ENCODE measurements around the gene SNX5. TPM values are rescaled to one million over a fixed set of nuclear protein-coding genes. Genes with fewer than 3 reads are reported as not detected.

Gene SNX5
- total and polyA plus RNA-seq, 9 of the 15 experiments (the other 6 are each of a cell fraction or from before 2014, with no cell fraction given), result 53.5 to 276 (median 160) TPM

DNA sequence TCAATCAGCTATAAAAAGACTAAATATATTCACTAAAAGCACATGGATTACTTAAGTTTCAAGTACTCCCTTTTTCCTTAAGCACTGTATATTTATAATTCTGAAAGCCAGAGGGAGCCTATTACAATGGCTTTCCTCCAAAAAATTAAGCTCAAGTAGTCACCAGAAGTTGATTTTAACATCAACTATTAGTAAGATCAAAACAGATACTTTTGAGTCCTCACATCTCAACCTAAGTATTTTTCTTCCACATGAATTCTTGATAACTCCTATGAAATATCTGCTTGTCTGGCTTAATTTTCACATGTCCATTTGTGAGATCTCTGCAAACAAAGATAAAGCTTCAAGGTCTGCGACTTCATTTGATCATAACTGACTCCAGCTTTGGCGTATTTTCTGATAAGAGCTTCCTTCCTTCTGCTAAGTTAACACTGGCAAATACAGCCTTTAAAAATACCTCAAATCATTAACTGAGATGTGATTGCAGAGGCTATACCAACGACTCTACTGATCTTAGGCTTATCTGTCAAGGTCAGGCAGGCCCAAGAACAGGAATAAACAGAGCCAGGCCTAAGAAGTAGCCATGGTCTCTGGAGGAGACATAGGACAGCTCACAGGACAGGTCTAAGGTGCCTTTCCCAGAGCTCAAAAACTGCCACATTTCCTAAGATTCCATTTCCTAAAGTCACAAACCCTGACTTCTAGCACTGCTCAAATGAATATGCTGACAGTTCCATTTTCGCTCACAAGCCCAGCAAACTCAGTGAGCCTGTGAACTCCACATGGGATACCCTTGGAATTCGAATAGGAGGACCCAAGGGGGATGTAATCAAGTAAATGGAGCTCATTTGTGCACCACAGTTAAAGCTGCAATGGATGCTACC, 10.0 kb downstream of the SNX5 start (continued):
- TF ChIP-seq, protein P1, sequence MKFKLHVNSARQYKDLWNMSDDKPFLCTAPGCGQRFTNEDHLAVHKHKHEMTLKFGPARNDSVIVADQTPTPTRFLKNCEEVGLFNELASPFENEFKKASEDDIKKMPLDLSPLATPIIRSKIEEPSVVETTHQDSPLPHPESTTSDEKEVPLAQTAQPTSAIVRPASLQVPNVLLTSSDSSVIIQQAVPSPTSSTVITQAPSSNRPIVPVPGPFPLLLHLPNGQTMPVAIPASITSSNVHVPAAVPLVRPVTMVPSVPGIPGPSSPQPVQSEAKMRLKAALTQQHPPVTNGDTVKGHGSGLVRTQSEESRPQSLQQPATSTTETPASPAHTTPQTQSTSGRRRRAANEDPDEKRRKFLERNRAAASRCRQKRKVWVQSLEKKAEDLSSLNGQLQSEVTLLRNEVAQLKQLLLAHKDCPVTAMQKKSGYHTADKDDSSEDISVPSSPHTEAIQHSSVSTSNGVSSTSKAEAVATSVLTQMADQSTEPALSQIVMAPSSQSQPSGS (CRISPR knock-in tag; IDR thresholded peaks at IDR 0.05), result no peak
- TF ChIP-seq, protein P2, sequence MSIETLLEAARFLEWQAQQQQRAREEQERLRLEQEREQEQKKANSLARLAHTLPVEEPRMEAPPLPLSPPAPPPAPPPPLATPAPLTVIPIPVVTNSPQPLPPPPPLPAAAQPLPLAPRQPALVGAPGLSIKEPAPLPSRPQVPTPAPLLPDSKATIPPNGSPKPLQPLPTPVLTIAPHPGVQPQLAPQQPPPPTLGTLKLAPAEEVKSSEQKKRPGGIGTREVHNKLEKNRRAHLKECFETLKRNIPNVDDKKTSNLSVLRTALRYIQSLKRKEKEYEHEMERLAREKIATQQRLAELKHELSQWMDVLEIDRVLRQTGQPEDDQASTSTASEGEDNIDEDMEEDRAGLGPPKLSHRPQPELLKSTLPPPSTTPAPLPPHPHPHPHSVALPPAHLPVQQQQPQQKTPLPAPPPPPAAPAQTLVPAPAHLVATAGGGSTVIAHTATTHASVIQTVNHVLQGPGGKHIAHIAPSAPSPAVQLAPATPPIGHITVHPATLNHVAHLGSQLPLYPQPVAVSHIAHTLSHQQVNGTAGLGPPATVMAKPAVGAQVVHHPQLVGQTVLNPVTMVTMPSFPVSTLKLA (conservative IDR thresholded peaks at IDR 0.05), result peak in 1 of 2 experiments; percentile 47; a peak in 1 of 4 replicates
- TF ChIP-seq ZKSCAN8 (CRISPR knock-in tag; IDR thresholded peaks at IDR 0.05) (no peak), NCOR1 (IDR thresholded peaks at IDR 0.05) (peak; percentile 88), POLR2H (tag; IDR thresholded peaks at IDR 0.05; ENCODE audit: low read depth) (peak; percentile 51; the same call in 1 of the 2 replicates), MBD2 (IDR thresholded peaks at IDR 0.05; ENCODE audit: borderline replicate concordance, low read depth) (peak; percentile 34; the same call in 1 of the 2 replicates), MYNN (IDR thresholded peaks at IDR 0.05) (peak; percentile 18; the same call in 1 of the 2 replicates), MYNN (CRISPR knock-in tag; IDR thresholded peaks at IDR 0.05) (no peak), PHTF2 (CRISPR knock-in tag; IDR thresholded peaks at IDR 0.05) (no peak), ZC3H8 (IDR thresholded peaks at IDR 0.05) (no peak), KHSRP (IDR thresholded peaks at IDR 0.05) (no peak), ZNF274 (IDR thresholded peaks at IDR 0.05; ENCODE audit: borderline replicate concordance, low read depth, low read length) (no peak), RBM15 (IDR thresholded peaks at IDR 0.05; ENCODE audit: insufficient read depth, low read length) (no peak), BACH1 (tag; IDR thresholded peaks at IDR 0.05) (no peak), BHLHE40 (IDR thresholded peaks at IDR 0.05; ENCODE audit: low read length) (no peak), XRCC3 (IDR thresholded peaks at IDR 0.05) (no peak), RBM17 (IDR thresholded peaks at IDR 0.05; ENCODE audit: borderline replicate concordance, low read depth, low read length) (no peak), ZNF316 (IDR thresholded peaks at IDR 0.05) (peak; percentile 88), TEAD2 (tag; IDR thresholded peaks at IDR 0.05) (no peak), SRSF3 (IDR thresholded peaks at IDR 0.05; ENCODE audit: insufficient read depth, low read length) (no peak), KLF16 (IDR thresholded peaks at IDR 0.05) (peak; percentile 85)
- TF ChIP-seq, protein P3, sequence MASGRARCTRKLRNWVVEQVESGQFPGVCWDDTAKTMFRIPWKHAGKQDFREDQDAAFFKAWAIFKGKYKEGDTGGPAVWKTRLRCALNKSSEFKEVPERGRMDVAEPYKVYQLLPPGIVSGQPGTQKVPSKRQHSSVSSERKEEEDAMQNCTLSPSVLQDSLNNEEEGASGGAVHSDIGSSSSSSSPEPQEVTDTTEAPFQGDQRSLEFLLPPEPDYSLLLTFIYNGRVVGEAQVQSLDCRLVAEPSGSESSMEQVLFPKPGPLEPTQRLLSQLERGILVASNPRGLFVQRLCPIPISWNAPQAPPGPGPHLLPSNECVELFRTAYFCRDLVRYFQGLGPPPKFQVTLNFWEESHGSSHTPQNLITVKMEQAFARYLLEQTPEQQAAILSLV (tag; IDR thresholded peaks at IDR 0.05), result no peak
- TF ChIP-seq, protein P4, sequence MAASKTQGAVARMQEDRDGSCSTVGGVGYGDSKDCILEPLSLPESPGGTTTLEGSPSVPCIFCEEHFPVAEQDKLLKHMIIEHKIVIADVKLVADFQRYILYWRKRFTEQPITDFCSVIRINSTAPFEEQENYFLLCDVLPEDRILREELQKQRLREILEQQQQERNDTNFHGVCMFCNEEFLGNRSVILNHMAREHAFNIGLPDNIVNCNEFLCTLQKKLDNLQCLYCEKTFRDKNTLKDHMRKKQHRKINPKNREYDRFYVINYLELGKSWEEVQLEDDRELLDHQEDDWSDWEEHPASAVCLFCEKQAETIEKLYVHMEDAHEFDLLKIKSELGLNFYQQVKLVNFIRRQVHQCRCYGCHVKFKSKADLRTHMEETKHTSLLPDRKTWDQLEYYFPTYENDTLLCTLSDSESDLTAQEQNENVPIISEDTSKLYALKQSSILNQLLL (CRISPR knock-in tag; IDR thresholded peaks at IDR 0.05; ENCODE audit: borderline replicate concordance), result no peak
- TF ChIP-seq, protein P5, sequence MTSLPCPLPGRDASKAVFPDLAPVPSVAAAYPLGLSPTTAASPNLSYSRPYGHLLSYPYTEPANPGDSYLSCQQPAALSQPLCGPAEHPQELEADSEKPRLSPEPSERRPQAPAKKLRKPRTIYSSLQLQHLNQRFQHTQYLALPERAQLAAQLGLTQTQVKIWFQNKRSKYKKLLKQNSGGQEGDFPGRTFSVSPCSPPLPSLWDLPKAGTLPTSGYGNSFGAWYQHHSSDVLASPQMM (CRISPR knock-in tag; IDR thresholded peaks at IDR 0.05), result no peak

Measured in K562 (cell line).